SIG-M5 (cell line): ENCODE measurements around the gene CGNL1.

Experiments used
- DNase-seq: peaks from one replicate; lab custom pipeline; 2025; lab: John Stamatoyannopoulos, UW

CGNL1 gene

DNA sequence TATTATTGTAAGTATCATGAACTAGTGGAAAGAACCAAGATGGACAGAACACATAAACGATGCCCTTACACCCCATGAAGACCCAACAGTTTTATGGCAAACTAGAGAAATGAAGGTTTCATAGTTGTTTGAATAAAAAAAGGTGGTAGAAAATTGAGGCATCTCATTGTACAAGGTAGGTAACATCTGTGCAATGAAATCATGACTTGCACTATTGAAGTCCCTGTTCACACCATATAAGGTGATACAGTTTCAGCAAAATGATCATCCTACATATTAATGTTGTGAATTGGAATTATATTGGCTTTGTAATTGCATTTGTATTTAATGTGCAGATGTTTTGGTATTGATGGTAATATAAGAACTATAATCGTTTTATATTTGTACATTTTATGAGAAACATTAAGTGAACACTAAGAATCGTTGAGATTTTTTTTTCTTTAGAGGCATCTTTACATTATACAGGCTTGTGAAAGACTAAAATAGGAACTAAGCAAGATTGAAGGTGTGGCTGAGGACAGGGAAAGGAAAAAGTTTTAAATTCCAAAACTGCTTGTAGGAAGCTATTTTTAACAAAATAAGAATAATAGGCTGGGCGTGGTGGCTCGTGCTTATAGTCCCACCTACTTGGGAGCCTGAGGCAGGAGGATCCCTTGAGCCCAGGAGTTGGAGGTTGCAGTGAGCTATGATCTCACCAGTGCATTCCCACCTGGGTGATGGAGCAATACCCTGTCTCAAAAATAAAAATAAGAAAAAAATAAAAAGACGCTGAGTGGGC lies 48.5 kb downstream of the CGNL1 start:
- DNase-seq, result no peak

DNA sequence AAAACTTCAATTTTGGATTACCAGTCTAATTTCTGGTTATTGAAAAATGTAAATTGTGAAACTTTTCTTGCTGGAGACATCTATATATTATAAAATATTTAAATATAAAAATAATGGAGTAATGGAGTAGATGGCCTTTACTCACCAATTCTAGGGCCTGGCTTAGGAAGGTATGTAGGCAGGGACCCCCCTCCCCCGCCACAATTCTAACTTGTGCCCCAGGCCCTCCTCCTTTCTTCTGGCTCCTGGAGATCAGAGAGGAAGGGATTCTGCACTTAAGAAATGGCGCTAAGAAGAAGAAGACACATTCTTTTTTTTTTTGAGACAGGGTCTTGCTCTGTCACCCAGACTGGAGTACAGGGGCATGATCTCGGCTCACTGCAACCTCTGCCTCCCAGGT lies 49.5 kb downstream of the CGNL1 start:
- no peak for DNase-seq

DNA sequence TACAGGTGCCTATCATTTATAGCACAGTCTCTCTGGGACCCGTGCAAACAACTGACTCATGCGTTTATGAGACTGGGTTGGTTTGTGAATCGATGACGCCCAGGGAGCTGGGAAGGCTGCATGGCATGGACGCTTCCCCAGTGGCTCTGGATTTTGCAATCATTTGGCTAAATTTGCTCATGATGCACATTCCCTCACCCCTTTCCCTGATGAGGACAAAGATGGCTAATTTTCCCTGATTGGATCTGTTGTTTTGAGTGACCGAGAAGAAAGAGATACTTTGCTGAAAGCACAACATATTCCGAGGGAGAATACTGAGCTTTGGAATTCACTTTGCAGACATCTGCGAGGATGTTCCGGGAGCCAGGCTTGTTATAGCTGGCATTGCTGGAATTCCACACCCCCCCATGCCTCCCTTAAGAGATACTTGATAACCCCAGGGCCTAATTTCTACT lies 51.1 kb downstream of the CGNL1 start:
- no peak for DNase-seq

DNA sequence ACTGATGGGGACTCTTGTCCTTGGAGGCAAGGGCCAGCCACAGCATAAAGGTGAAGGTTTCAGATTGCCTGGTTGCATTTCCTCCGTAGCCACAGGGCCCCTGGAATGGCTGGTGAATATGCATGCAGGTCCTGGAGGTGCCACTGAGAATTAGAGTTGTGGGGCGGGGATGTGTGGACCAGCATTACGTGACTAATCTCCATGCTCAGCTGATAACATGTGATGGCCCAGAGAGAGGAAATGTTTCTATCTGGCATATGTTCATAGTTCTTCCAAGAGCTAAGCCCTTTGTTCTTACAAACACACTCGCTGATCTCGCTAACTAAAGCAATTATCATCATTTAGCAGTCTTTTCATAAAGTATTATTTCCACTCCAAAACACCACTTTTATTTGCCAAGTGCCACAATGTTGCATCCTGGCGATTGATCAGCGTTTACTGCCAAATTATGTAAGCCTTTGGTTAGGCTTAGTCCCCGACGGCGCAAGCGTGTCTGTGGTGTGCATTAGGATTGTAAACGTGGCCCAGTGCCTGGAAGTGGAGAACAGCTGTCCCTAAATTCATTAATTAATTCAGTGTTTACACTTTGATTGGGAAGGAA lies 55.9 kb downstream of the CGNL1 start:
- no peak for DNase-seq

DNA sequence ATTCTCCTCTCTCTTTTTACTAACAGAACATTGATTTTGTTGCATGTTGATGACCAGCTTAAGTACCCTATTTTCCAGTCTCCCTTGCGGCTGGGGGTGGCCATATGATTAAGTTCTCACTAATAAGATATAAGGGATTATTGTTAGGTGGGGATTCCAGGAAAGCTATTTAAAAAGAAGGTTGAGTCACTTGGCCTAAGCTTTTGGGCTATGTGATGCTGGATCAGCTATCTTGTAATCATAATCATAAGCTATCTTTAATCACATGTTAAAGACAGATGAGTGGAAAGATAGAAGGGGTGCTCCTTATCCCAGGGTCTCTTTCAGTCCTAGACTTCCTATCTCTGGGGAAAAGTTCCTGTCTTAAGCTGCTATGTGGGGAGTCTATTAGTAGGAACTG lies 59.9 kb downstream of the CGNL1 start:
- no peak for DNase-seq

DNA sequence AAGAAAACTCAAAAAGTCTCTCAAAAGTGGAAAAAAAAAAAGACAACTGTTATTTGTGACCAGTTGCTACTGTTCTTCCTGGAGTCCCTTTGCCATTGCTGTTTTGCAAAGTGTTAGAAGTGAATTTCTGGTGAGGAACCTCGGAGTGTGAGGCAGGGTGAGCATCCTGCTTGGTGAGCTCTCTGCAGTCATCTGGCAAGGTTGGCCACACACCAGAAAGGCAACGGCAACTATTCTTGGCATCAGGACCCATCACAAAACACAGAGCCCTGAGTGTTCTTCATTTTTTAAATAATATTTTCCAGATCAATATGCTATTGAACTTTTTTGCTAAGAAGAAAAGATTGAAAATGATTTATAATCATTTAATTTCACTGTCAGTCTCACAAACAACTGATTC lies 60.7 kb downstream of the CGNL1 start:
- no peak for DNase-seq

DNA sequence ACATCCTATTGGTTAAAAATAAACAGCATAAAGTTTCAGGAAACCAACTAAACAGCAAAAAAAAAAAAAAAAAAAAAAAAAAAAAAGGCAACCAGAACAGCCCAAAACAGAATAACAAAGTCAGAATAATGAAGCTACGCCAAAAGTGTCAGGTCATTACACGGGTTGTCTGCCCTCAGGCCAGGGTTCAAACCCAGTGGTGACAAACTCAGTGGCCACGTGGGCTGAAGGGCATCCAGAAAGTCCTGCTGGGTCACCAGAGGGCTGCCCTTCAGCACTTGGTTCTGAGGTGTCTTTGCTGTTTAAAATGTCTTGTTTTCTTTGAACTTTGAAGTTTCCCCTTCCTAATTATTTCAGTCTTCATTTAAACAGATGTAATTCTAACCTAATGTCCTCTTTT lies 61.3 kb downstream of the CGNL1 start:
- DNase-seq, result no peak

DNA sequence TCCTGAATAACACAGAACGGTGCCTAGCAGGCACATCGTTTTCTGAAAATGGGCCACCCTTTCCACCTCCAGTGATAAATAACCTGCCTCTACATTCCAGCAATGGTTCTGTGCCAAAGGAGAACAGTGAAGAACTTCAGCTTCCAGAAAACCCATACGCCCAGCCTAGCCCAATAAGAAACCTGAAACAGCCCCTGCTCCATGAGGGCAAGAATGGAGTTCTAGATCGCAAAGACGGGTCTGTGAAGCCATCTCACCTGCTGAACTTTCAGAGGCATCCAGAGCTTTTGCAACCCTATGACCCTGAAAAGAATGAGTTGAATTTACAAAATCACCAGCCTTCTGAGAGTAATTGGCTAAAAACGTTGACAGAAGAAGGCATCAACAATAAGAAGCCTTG lies 61.9 kb downstream of the CGNL1 start:
- DNase-seq, result no peak

DNA sequence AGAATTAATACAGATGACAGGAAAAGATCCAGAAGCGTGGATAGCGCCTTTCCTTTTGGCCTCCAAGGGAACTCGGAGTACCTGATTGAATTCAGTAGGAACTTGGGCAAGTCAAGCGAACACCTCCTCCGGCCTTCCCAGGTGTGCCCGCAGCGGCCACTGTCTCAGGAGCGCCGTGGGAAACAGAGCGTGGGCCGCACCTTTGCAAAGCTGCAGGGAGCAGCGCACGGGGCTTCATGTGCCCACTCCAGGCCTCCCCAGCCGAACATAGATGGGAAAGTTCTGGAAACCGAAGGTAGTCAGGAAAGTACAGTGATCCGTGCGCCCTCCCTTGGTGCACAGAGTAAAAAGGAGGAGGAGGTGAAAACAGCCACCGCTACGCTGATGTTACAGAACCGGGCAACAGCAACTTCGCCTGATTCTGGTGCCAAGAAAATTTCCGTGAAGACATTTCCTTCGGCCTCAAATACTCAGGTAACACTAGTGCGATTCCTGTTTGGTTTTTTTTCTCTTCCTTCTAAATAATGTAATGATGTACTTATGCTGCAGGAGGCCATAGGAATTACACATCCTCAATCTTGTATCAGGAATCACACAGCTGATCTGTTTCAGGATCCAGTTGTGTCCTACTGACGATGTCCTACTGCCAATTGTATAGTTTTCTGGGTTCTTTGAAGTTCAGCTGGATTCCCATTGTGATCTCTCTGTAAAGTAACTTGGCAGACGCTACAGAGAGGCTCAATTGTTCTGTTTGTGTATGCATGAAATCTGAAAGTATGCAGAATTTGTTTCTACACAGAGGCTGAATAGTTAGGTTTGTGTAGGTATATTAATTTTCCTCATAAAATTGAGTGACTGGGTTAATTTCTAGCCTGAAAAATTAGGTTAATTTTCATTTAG lies 63.1 kb downstream of the CGNL1 start:
- no peak for DNase-seq

DNA sequence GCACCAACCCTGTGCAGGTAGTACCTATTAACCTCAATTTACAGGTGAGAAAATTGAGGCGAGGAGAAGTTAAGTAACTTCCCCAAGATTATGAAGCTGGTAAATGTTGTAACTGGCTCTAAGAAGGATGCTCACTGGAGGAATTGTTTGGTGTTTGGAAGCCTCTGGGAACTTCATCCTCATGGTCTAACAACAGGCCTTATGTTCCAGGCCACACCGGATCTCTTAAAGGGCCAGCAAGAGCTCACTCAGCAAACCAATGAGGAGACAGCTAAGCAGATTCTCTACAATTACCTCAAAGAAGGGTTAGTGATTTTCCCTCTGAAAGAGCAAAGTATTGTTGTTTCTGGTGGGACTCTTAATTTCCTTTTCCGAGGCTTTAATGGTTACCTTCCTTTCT lies 63.9 kb downstream of the CGNL1 start:
- DNase-seq, result no peak

DNA sequence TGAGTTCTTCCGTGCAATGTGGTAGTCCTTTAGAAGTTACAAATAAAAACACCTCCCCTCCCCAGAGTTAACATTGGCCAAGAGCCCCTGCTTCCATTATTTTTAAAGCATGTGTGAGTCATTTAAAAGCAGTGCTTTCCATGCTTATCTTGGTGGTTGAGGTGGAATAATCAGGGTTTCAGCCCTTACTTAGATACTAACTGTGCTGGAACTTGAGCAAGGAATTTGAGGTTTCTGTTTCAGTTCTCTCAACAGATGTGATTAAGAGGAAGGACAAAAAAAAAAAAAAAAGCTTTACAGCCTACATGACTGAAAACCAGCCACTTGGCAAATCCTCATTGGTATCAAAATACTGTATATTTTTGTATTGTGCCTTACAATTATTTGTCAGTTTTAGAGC lies 64.5 kb downstream of the CGNL1 start:
- no peak for DNase-seq

DNA sequence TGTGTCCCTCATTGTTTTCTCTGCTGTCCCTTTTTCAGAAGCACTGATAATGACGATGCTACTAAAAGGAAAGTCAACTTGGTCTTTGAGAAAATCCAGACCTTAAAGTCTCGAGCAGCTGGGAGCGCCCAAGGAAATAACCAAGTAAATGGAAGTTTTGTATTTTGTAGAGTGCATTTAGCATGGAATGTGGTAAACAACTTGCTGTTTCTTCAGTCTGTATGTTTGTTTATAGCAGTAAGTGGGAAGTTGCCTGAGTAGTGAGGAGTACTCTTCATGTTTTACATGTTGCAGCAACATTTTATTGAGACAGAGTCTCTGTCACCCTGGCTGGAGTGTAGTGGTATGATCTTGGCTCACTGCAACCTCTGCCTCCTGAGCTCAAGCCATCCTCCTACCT lies 66.0 kb downstream of the CGNL1 start:
- DNase-seq, result no peak

DNA sequence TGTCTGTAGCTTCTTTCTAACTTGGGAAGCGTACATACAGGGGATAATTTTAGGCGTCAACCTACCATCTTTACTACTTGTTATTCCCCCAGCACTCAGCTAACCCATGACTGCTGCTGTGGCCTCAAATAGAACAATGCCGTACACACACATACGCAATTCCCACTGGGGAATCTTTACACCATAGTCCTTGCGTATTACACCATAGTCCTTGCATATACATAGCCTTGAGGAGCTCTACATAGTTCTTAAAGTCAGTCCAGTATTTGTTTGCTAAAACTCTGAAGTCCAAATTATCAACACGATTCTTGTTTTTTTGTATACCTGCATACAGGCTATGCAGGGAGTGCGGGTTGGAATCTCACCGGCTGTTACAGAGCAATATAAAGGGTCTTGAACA lies 67.2 kb downstream of the CGNL1 start:
- DNase-seq, result no peak

DNA sequence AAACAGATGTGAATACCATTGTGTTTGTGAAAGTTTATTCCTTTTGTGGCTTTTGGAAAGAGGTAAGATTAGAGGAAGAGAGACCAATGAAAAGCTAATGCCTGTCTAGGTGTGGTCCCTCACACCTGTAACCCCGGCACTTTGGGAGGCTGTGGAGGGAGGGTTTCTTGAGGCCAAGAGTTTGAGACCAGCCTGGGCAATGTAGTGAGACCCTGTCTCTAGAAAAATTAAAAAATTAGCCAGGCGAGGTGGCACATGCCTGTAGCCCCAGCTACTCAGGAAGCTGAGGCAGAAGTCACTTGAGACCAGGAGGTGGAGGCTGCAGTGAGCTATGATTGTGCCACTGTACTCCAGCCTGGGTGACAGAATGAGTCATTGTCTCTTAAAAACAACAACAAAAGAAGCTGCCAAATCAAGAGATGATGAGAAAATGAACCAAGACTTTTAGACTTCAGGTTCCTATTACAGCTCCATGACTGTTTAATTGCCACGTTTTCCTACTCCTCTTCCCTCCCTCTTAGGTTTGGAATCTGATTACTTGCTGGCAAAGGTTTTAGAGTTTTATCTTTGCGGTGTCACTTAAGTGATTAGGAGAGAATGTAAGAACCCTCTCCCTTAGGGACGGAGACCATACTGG lies 68.7 kb downstream of the CGNL1 start:
- no peak for DNase-seq

DNA sequence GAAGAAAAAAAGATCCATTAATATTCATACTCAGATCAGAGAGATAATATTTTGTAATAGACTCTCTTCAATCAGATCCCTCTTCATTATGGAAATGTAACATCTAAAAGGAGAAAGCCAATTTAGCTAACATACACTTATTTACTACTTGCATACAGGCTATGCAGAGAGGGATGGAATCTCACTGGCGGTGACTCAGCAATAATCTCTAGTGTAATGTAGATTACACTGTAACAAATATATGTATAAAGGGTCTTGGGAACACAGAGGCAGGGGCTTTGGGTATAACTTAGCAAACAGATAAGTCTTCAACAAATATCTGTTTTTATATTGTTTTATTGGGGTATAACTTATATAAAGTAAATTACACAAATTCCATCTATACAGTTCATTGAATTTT lies 69.6 kb downstream of the CGNL1 start:
- DNase-seq, result no peak

DNA sequence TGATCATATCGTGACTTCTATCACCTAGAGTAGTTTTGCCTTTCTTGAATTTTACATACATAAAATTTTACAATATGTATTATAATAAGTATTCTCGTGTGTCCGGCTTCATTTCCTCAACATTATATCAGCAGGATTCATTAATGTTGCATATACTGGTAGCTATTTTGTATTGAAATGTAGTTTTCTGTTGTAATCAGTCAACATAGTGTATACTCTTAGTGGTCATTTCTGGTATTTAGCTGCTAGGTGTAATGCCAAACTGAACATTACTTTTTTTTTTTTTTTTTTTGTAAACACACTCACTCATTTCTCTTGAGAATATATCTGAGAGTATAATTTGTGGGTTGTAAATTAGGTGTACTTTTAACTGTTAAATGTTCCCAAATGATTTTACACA lies 70.1 kb downstream of the CGNL1 start:
- DNase-seq, result no peak

DNA sequence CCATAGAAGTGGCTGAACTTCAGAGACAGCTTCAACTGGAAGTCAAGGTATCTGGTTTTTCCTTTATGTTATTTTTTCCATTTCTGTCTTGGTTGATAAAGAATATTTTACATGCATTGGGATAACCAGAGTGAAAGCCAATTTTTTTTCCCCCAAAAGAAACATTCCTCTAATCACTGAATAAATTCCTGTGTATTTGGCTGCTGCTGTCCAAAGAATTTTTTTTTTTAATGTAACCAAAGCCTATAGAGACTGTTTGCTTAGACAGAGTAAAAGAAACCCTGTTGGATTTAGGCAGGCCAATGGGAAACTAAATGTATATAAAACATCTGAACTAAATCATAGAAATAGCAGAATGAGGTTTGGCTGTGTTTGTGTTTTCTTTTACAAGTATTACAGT lies 75.2 kb downstream of the CGNL1 start:
- no peak for DNase-seq

DNA sequence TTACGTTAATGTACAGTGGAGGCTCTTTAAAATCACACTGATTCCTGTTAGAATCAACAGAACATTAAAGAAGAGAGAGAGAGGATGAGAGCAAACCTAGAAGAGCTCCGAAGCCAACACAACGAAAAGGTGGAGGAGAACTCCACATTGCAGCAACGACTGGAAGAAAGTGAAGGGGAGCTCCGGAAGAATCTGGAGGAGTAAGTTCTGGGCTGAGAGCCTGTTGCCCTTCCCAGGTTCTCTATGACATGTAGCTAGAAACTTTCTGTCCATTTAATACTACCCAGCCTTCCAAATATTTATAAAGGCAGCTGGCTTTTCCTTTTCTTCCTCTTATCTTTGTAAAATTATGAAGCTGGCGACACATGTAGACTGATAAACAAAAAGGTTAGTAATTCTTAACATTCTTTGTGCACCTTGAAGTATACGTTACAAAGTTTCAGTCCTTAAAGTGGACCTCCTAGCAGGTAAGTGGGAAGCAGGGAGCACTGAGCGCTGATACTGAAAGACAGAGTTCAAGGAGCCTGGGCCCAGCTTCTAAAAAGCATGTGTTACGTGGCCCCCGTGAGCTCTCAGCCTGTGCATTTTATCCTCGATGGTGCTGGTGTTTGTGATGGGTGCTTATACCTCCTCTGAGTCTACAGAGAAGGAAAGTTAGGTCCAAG lies 75.9 kb downstream of the CGNL1 start:
- DNase-seq, result no peak

DNA sequence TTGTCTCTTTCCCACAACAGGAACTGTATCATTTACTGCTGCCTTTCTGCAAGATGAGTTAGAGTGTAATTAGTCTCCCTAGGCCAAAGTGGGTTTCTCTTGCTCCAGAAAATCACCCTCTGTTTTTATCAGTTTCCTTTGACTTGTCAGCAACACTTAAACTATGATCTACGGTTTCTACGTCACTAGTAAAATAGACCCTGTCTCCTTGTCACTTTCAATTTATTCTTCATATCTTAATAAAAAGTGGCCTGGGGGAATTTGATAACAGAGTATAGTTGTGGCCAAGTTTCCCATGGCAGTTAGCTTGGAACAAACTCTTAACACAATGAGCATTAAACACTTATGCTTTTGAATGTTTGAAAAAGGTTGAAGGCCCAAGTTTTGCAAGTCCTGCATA lies 79.6 kb downstream of the CGNL1 start:
- no peak for DNase-seq

DNA sequence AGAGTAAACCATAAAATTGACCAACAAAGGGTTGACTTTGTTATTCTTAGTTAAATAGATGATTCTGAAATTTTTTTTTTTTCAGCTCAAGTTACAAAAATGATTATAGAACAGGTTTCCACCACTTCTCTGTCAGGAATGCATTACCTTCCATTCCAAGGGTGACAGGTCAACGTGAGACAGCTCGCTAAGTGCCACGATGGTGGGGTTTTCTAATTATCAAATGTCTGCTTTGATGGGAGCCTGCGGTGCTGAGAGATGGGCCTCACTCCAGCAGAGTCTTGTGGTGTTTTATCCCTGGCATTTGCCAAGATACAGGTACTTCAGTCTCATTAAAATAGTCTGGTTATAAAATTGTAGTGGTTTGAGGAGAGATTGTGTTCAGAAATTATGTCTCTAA lies 80.3 kb downstream of the CGNL1 start:
- no peak for DNase-seq

DNA sequence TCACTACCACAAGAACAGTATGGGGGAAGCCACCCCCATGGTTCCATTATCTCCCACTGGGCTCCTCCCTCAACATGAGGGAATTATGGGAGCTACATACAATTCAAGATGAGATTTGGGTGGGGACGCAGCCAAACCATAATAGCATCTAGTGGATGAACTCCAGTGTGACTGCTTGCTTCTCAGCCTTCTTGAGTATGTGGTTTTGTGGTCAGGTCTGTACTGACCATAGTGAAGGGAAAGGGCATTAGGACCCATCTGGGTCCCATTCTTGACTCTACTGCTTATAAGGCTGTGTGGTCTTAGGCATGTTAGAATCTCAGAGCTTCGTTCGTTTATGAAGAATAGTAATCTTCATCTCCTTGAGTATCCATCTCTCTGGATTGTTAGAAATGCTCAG lies 81.4 kb downstream of the CGNL1 start:
- DNase-seq, result no peak

DNA sequence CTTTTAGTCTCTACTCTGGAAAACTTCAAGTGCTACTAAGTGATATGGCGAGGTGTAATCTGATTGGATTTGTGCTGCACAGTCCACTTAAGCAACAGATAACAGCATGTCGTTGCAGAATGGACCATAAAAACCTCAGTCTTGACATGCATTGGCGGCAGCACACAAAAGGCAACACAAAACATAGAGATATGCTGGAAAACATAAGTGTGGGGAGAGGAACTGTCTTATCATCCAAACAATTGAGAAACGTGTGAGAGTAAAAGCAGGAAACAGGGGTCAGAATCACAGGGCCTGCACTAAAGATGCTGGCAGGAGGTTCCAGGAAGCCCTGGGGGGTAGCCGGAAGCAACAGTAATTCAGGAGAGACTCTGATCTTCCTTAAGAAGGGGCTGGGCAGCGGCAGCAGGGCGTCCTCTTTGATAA lies 82.1 kb downstream of the CGNL1 start:
- no peak for DNase-seq
